Measurements from ENCODE around the gene RSPH6A.

RSPH6A gene

GRCh38 chr19:45770192-45771101, 44.7 kb downstream of the RSPH6A start:
- TF ChIP-seq CTCF (IDR thresholded peaks at IDR 0.05; ENCODE audit: low read depth, low read length, missing control alignments), result peak; percentile 83
- peak; percentile 93 for DNase-seq (ENCODE audit: low read depth)
- H3K4me3 ChIP-seq (ENCODE audit: low read depth, low read length), result peak overlapping the region; percentile 77
- in situ Hi-C loops (cut with HindIII; ENCODE audit: low sequenced_read_pairs), result no loop called here

- in situ Hi-C loops (cut with HindIII; ENCODE audit: low sequenced_read_pairs), result no loop called here
- peak overlapping the region; percentile 77 for H3K4me3 ChIP-seq (ENCODE audit: low read depth, low read length)
- no peak for DNase-seq (ENCODE audit: low read depth)
- no peak for TF ChIP-seq CTCF (IDR thresholded peaks at IDR 0.05; ENCODE audit: low read depth, low read length, missing control alignments)
Measured at GRCh38 chr19:45769821-45770191, 45.3 kb downstream of the RSPH6A start.

GRCh38 chr19:45768984-45769782, 45.9 kb downstream of the RSPH6A start, which contains the start of gene SIX5:
Gene SIX5, minus strand, starts transcription at chr19:45769252. Its CDS starts 408 bp downstream, at chr19:45768844.
- DNase-seq (ENCODE audit: low read depth), result peak; percentile 92
- in situ Hi-C loops (cut with HindIII; ENCODE audit: low sequenced_read_pairs), result no loop called here
- H3K4me3 ChIP-seq (ENCODE audit: low read depth, low read length), result peak within 1 kb of the TSS; percentile 77
- TF ChIP-seq CTCF (IDR thresholded peaks at IDR 0.05; ENCODE audit: low read depth, low read length, missing control alignments), result no peak

- TF ChIP-seq CTCF (IDR thresholded peaks at IDR 0.05; ENCODE audit: low read depth, low read length, missing control alignments), result no peak
- DNase-seq (ENCODE audit: low read depth), result no peak
- in situ Hi-C loops (cut with HindIII; ENCODE audit: low sequenced_read_pairs), result no loop called here
- H3K4me3 ChIP-seq (ENCODE audit: low read depth, low read length), result peak overlapping the region; percentile 77
Measured at GRCh38 chr19:45768655-45768983, 46.5 kb downstream of the RSPH6A start.

GRCh38 chr19:45767881-45768654, 47.0 kb downstream of the RSPH6A start:
- peak overlapping the region; percentile 77 for H3K4me3 ChIP-seq (ENCODE audit: low read depth, low read length)
- in situ Hi-C loops (cut with HindIII; ENCODE audit: low sequenced_read_pairs), result no loop called here

More at GRCh38 chr19:45767881-45768654, 47.0 kb downstream of the RSPH6A start:
- peak; percentile 27 for DNase-seq (ENCODE audit: low read depth)
- TF ChIP-seq CTCF (IDR thresholded peaks at IDR 0.05; ENCODE audit: low read depth, low read length, missing control alignments), result no peak
